HG02870 (cell line): ENCODE data around the gene RNASE2.
"Not testable (repeated sequence)": the region's sequence is repeated elsewhere in the genome, so short reads cannot be mapped to it uniquely, and the experiment has no call there.

Experiments
- ATAC-seq: cut with Tn5 transposase; IDR thresholded peaks from one replicate; pipeline ENCODE4 v1.9.1; 2021; ENCODE audit warnings: mild to moderate bottlenecking, moderate library complexity; ENCODE audit not compliant: unreplicated experiment

The RNASE2 gene

DNA sequence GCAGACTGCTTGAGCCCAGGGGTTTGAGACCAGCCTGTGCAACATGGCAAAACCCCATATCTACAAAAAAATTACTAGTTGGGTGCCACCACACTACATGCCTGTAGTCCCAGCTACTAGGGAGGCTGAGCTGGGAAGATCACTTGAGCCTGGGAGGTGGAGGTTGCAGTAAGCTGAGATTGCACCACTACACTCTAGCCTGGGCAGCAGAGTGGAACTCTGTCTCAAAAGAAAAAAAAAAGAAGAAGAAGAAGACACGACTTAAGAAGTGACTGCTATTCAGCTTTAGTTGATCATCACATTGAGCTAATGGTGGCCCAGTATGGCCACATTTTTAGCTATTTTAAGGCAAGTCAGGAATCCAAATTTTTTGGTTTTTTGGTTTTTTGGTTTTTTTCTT, 25.6 kb downstream of the RNASE2 start:
- ATAC-seq = no peak

DNA sequence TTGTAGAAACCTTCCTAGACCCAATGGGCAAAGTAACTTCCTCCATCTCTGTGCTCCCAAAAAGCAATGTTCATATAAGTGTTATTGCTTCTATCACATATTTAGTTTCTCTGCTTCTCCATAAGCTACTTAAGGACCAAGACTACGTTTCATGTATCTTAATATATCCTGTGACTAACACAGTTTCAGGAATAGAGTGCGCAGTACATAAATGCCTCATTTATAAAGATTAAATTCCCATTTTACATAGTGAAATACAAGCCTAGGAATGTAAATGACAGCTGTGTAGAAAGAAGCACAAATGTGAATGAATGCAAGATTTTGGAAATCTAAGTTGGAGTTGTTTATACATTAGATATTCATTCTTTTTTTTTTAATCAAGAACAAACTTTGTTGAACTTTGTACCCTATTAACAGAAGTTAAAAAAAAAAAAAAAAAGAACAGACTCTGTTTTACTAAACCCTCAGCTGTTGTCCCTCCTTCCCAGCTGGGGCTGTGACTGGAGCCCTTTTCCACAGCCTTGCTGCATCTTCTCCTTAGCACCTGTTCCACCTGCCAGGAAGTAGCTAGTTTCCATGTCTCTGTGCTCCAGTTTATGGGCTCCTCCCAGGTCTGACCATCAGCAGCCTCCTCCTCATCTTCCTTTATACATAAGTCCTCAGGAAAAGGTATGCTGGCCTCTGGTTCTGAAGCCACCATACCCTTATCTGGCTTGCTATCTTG, 27.5 kb downstream of the RNASE2 start:
- ATAC-seq = no peak

DNA sequence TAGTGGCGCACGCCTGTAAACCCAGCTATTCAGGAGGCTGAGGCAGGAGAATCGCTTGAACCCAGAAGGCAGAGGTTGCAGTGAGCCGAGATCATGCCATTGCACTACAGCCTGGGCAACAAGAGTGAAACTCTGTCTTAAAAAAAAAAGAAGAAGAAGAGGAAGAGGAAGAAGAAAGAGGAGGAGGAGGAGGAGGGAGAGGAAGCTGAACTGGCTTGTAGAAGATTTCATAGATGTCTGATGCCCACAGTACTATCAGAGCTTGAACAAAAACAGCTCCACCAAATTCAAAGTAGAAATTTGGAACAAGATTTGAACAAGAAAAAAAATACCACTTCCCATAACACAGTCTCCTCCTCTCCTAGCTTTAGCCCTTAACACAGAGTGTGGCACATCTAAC, 30.4 kb downstream of the RNASE2 start:
- not testable (repeated sequence) for ATAC-seq

DNA sequence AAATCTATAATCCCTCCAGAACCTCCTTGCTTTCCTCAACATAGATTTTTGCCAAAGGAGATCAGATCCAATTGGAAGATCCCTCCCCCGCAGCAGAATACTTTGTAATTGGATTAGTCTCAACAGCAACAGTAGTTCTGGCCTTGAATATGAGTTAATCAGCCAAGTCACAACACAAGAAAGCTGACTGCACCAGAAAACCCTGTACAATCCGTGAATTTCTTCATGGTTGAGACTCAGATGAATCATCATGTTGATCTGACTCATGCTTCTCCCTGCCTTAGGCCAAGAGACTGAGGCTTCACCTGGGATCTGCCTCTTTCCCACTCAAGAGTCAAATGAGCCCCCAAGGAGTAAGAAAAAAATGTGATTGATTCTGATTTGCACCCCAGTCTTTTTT, 31.5 kb downstream of the RNASE2 start:
- ATAC-seq = no peak

DNA sequence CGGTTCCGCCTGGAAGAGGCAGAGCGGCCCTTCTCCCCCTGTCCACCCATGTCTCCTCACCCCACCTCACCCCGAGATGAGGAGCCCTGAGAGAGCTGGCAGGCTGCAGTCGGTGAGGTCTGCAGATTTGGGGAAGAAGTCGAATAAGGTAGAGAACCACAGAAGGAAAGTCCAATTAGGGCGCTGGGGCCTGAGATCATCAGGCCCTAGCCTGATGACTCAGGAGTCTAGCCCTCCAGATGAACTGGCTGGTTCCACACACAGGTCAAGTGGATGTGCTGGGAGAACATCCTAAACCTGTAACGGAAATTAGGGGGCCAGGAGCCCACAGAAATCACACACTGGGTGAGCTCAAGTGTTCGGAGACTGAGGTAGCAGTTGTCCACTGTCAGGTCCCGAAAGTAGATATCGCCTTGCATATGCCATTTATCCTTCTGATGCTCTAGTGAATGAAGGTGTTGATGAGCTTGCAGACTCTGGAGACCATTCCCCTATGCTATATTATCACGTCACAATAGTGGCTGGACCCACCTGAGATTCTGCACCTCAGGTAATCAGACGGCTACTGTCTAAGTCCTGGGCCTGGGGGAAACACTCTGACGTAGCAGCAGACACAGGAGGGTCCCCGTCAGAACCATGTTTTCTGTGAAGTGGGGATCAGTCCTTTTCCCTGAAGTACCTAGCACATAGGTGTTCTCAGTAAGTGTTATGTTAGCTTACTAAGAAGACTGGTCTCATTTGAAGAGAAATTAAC, 33.6 kb downstream of the RNASE2 start:
- ATAC-seq = no peak

DNA sequence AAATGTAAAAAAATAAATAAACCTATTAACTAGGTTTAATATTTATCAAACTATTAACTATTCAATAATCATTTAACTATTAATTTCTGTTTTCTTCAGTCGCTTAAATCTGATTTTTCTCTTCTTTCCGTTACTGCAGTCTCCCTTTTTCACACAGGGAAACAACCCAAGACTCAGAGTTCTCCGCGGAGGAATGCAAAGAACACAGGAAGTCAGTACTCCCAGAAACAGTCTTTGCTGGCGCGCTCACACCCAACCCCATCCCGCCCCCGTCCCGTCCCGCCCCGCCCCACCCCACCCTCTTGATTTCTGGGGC, 34.1 kb downstream of the RNASE2 start:
- no peak for ATAC-seq

DNA sequence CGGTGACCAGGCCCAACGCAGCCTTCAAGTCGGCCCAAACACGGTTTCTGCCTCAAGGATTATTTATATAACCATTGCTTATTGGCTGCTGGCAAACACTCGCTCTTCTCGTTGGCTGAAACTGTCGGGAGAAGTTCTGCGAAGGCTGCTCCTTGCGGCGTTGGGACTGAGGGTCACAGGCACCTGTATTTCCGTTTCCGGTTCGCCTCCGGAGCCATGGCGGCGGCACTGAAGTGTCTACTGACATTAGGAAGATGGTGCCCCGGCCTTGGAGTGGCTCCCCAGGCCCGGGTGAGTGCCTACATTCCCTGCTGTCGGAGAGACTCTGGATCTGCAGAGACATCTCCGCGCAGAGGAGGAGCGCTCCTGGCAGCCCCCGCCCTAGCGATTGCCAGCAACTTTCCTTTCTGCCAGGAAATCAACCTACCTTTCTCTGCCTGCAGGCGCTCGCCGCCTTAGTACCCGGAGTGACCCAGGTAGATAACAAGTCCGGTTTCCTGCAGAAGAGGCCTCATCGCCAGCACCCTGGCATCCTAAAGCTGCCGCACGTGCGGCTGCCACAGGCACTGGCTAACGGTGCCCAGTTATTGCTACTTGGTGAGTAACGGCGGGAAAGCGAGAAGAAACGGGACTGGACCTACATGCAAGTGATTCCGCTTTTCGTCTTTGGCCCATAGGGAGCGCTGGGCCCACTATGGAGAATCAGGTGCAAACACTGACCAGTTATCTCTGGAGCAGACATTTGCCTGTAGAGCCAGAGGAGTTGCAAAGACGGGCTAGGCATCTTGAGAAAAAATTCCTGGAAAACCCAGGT, 34.7 kb downstream of the RNASE2 start, which contains the start of gene METTL17:
METTL17 (plus strand) TSS at position 194 of the 814 bp plus-strand sequence; CDS start at position 217, 23 bp downstream.
- peak; percentile 97 for ATAC-seq

DNA sequence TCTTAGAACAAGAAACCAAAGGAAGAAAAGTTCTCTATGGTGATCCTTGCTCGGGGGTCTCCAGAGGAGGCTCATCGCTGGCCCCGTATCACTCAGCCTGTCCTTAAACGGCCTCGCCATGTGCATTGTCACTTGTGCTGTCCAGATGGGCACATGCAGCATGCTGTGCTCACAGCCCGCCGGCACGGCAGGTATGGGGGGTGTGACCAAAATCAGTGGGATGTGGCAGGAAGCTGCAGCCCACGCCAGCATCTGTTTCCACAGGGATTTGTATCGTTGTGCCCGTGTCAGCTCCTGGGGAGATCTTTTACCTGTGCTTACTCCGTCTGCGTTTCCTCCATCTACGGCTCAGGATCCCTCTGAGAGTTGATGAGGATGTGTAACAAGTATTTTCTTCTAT, 41.2 kb downstream of the RNASE2 start:
- ATAC-seq = no peak

DNA sequence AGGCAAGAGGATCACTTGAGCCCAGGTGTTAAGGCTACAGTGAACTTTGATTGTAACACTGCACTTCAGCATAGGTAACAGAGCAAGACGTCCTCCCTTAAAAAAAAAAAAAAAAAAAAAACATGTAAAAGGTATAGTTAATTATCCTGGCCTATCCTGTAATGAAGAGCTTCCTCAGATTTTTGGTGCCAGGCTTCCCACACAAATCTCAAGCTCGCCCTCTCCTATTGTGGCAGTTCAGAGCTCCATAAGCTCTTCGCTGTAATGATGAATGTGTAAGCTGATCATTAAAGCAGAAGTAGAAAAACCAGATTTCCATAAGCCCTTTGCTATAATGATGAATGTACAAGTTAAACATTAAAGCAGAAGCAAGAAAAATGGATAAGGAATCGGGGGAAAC, 41.8 kb downstream of the RNASE2 start:
- ATAC-seq = no peak

DNA sequence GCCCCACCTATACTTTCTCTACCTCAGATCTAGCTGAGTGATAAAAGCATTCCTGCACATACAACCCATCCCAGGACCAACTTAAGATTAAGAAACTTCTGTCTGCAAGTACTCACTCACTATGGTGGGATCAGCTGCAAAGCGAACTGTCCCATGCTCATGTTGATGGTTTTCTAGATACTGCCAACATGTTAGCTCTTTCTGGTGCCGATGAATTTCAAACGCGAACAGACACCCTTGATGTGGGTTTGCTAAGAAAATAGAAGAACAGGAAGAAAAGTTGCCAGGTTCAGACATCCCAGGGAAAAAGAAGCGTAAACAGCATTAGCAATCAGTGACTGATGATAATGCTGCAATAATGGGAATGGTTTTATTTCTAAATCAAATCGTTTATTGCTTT, 42.3 kb downstream of the RNASE2 start:
- ATAC-seq = no peak

DNA sequence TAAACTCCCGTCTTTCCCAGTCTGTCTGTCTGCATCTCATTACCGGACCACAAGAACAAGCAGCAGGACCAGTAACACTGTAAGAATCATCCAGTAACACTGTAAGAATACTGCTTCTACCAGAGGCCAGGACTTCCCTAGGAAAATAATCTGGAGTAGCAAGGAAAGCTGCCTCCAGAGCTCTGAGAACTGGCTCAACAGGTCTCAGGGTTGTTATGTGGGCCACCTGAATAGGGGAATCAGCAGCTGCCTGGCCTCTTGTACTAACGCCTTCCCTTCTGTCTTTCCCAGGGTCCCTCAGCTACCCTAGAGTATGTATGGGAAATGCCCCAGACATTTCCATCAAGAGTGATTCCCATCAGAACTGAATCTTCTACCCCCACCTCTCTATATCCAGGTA, 42.9 kb downstream of the RNASE2 start:
- ATAC-seq = no peak

DNA sequence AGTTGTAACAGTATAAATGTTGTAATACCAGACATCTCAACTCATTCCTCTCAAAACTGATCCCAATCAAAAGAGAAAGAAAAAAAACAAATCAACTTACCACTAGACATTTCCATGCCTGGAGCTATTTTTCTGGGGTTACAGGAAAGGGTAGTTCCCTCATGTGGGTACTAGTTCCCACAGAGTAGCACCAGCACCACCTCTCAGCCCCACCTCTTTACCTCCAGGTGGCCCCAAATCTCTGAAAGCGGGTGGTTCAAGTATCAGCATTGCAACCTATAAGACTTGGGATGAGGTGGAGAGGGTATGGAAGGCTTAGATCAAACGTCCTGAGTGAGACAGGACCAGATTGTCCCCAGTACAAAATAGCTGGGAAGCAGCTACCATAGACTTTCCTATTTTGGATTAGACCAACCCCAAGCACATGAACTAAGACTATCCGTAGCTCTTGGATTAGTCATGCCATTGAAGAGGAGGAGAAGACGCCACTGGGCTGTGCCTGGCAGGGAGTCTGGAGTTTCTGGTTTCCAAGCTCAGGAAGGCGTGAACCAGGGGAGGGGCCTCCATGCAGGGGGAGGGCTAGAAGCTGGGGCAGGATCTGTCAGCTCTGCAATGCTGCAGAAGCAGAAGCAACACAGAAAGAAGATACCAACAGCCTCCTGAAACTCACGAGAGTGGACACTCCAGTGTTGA, 43.5 kb downstream of the RNASE2 start, which contains the start of gene SLC39A2:
SLC39A2 (plus strand) TSS at position 620 of the 693 bp plus-strand sequence. CDS start 154 bp downstream, outside the sequence.
- no peak for ATAC-seq

DNA sequence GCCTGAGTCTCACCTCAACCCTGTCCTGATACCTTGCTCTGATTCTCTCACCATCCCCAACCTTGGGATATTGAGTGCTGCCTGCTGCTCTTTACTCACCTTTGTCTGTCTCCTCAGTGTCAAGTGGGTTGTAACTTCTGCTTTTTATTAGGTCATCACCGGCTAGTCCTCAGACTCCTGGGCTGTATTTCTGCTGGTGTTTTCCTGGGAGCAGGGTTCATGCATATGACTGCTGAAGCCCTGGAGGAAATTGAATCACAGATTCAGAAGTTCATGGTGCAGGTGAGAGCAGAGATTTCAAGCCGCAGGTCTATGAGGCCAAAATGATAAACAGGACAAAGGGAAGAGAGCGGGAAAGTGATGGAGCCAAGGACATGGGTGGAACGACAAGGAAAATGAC, 44.3 kb downstream of the RNASE2 start:
- ATAC-seq = no peak

DNA sequence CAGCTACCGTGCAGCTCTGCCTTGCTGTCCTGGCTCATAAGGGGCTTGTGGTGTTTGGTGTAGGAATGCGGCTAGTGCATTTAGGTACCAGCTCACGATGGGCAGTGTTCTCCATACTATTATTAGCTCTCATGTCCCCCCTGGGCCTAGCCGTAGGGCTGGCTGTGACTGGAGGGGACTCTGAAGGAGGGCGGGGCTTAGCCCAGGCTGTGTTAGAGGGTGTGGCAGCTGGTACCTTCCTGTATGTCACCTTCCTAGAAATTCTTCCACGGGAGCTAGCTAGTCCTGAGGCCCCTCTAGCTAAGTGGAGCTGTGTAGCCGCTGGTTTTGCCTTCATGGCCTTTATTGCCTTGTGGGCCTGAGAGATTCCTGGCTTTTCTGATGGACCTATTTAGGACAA, 45.9 kb downstream of the RNASE2 start:
- no peak for ATAC-seq

DNA sequence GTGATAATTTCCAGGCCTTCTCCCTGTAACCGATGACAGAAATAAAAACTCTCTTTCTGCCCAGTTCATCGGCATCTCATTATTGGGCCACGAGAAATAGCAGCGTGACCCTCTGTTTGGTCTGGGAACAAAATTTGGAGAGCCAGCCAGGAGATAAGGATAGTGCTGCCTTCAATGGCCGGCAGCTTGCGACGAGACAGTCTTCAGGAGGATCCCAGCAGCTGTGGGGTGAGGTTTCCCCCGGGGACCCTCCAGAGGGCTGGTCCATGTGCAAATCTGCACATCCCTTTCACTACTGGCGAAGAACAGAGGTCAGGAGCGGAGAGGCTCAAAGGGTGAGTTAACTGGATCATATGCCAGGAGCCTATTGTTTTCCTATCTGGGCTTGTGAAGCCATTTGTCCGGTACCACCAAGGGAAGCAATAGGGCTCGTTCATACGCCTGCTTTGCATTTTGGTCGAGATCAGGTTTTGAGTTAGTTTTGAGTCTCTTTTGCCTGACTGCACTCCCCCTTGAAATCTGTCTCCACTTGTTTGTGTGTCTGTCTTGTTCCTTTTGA, 48.6 kb downstream of the RNASE2 start:
- ATAC-seq = no peak
